ENCODE measurements around the gene BNIP5.

The BNIP5 gene

DNA sequence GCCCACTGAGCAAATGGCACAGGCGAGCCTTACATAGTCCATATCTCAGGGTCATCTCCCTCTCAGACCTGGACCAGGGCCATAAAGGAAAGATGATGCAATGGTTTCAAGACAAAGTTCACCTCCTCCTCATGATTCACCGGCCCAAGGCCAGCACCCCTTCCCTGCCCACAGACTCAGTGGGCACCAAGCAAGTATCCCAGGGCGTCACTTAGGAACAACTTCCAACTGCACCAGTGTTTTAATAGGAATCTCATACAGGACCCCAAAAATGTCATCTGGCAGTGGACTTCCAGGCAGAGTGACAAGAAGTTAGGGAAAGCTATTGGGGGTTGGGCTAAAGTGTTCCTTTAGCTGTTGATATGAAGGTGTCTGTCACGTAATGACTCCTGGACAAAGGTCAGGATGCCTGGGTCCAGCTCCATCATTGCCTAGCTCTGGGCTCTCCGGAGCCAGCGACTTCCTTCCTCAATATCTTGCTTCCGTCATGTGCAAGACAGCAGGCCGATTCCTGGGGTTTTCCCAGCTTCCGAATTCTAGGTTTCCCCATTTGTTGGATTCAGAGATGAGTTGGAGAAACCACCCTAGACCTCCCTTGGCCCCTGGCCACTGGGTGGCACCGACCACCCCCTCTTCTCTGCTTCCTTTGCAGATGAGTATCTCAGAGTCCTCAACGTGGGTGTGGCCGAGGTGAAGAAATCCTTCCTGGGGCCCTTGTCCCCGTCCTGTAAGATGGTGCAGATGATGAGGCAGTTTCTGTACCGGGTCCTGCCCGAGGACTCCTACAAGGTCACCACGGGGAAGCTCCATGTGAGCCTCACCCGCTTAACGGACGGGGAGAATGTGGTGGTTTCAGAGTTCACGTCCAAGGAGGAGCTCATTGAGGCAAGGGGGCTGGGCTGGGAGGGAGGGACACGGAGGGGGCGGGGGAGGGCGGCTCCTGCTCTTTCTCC is 45.7 kb downstream of the BNIP5 start:
- FAIRE-seq, result no peak

GRCh38 chr6:36289281-36289878 is 47.3 kb downstream of the BNIP5 start:
- FAIRE-seq, result no peak

GRCh38 chr6:36286858-36287257 is 49.8 kb downstream of the BNIP5 start:
- no peak for FAIRE-seq

- no peak for FAIRE-seq
Observed at GRCh38 chr6:36285797-36286196, 50.9 kb downstream of the BNIP5 start.

DNA sequence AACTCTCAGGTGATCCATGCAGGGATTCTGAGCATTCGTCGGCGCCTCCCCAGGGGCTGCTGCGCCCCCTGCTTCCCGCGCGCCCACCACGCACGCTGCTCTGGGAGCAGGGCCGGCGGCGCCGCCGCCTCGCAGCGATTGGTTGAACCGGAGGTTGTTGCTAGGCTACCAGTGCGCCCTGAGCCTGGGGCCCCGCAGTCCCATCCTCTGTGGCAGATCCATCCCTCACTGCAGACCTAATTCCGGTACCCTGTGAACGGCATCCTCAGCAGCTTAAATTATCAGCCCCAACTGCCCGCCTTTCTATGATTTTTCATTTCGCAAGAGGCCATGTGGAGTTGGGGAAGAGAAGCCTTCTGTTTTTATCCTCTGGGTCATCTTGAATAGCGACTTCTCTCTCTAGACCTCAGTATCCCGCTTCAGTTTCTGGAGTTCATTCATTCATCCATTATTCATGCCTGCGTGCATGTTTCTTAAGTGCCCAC is 51.5 kb downstream of the BNIP5 start:
- FAIRE-seq, result no peak

DNA sequence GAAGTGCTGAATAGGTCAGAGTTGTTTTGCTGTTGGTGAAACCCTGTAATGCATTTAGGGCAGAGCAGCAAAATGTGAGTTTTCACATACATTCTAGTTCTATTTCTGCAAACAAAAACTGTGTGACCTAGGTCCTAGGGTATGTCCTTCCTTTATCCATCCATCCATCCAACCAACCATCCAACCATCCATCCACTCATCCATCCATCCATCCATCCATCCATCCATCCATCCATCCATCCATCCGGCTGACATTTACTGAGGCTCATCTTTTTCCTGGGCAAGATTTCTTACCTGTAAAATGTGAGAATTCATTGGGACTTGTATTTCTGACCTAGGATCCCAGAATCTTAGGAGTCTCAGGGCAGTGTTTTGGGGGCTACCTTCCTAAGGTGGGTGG is 52.3 kb downstream of the BNIP5 start:
- no peak for FAIRE-seq

GRCh38 chr6:36283608-36284007 is 53.1 kb downstream of the BNIP5 start:
- no peak for FAIRE-seq

GRCh38 chr6:36280983-36281382 is 55.7 kb downstream of the BNIP5 start:
- FAIRE-seq, result no peak

DNA sequence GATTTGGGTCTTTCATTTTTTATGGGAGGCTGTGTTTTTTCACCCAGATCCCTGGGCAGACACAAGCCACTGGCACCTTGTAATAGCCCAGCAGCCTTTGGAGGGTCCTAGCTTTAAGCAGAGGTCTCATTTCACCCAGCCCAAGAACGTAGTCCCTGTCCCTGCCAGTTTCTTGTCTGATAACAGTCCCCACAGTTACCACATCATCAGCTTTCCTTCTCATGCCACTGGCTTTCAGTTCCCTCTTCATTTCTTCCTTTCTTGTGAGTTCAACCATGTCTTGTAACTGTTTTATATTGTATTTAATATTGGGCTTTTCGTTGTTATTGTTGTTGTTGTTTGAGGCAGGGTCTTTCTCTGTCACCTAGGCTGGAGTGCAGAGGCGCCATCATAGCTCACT is 56.2 kb downstream of the BNIP5 start:
- no peak for FAIRE-seq

DNA sequence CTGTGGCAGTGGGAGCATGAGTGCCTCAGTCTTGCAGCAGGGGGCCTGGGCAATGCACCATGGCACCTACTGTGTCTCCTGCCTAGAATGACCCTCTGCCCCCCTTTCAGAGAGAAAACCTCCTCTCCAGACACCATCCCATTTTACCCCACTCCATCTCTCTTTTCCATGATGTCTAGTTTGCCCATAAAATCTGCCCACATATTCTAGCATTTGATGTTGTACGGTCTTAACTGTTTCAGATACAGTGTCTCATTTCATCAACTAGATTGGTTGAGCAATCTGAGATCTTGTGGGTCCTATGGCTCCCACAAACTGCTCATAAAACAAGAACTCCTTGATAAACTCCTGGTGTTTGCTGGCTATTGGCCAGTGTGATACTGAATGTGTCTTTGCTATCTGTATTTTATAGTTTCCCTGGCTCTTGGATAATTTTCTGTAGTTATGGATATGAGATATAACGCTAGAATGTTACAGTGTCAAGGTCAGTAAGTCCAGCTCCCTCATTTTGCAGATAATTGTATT is 58.7 kb downstream of the BNIP5 start:
- no peak for FAIRE-seq

- no peak for FAIRE-seq
Observed at GRCh38 chr6:36276581-36277536, 59.8 kb downstream of the BNIP5 start.

- FAIRE-seq, result no peak
Observed at GRCh38 chr6:36273802-36274514, 62.7 kb downstream of the BNIP5 start.

DNA sequence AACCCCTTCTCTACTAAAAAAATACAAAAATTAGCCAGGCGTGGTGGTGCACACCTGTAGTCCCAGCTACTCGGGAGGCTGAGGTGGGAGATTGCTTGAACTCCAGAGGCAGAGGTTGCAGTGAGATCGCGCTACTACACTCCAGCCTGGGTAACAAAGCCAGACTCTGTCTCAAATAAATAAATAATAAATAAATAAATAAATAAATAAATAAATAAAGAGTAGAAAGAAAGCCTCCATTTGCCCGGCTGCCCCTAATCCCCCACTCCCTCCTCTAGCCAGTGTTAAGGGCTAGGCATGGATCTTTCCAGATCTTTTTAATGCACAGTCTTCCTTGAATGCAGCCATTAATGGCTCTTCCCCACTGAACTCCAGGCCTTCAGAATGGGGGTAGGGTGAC is 63.6 kb downstream of the BNIP5 start:
- FAIRE-seq, result no peak

- FAIRE-seq, result no peak
Observed at GRCh38 chr6:36272234-36272633, 64.5 kb downstream of the BNIP5 start.

GRCh38 chr6:36269834-36270705 is 66.6 kb downstream of the BNIP5 start, which contains the start of gene PNPLA1:
Gene PNPLA1 (plus strand): TSS chr6:36270060. CDS start chr6:36270460, 400 bp downstream.
- no peak for FAIRE-seq

DNA sequence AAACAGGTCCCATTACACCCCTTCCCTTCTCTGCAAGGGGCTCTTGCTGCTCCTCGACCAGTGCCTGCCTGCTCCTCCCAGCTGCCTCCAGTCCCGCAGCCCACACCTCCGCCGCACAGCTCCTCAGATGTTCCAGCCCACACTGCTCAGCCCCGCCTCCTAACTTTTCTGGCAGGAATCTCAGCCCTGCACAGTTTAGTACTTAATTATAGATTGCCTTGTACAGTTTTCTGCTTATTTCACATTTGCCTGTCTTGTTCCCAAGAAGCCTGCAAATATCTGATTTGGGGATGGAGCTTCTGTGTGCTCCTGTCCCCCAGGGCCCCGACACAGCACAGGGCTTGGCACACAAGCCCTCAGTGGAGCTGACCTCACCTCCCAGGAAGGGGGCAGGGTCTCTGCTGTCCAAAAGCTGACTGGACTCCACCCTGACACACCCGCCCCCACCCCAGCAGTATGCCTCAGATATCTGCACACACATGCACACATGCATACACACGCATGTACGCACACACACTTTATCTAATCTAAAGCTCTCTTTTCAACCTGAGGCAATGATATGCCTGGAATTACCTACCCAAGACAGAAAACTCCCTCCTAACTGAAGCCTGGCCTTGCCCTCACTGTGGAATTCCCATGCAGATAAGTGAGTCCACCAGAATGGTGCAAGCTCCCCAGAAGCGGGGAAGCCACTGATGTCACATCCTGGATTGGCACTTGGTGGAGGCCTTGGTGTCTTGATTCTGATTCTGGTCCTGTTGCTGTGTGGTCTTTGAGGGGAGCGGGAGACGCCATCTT is 68.0 kb downstream of the BNIP5 start:
- no peak for FAIRE-seq

- FAIRE-seq, result no peak
Observed at GRCh38 chr6:36267731-36268477, 68.8 kb downstream of the BNIP5 start.

DNA sequence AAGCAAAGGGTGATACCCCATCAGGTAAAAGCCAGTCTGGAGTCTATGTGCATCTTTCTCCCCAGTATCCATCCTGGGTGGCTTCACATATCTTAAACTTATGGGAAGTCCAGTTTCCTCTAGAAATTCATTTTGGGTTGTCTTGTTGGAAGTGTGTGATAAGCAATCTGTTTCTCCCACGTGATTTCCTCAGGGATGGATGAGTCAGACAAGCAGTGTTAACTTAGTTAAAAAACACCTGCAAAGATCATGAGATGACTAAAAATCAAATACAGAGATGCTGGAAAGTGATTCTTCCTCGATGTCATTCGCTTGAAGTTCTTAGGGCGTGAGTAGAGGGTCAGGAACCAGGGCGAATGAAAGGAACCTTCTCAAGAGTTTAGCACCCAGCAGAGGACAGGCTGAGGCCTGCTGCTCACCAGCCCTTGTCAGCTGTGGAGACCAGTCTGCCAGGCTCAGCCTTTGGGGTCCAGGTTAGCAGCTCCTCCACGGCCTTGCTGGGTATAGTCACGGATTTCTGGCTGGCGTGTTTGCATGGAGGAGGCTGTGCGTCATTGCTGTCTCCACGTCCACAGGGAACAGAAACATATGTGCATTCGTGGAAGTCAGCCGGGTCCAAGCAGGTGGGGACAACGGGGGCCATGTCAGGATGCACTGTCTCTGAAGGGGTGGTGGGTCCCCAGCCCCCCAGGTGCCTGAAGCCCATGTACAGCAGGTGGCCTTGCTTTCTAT is 69.6 kb downstream of the BNIP5 start:
- FAIRE-seq, result no peak
